Naive thymus-derived CD4-positive, alpha-beta T cell (primary cell): ENCODE data around the gene NR2E1. TPM values are rescaled to one million over a fixed set of nuclear protein-coding genes. Genes with fewer than 3 reads are reported as not detected.

Experiments
- ATAC-seq: fragments of 150-1000 bp; cut with Tn5 transposase; 2 replicates; pipeline ENCODE4 v1.10.0; 2021; ENCODE audit warnings: mild to moderate bottlenecking, moderate library complexity
- CTCF ChIA-PET: fragments of 350-600 bp; sonication (Branson Sonifier 250); formaldehyde crosslinking; loops from one replicate; lab custom pipeline; 2021; ENCODE audit warnings: antibody characterized with exemption; lab: Charles Lee
- POLR2A ChIA-PET: fragments of 350-600 bp; sonication (Branson Sonifier 250); formaldehyde crosslinking; loops from one replicate; lab custom pipeline; 2021; ENCODE audit warnings: antibody characterized with exemption, inconsistent platforms; lab: Charles Lee
- DNase-seq, 9 donors: peaks; one replicate each; pipeline versions ENCODE4 v3.0.0 to v3.0.0-alpha.2; 2020 to 2022; ENCODE audit warnings: mixed read lengths in 1 of 9
- H3K27ac ChIP-seq: one replicate; pipeline ENCODE4 v1.7.0; 2013; ENCODE audit warnings: mild to moderate bottlenecking, low read depth, low read length, moderate library complexity
- H3K27me3 ChIP-seq, 2 donors: one replicate each; pipeline ENCODE4 v1.7.0; 2013; ENCODE audit warnings: low read length in 2 of 2, mild to moderate bottlenecking in 2 of 2, moderate library complexity in 2 of 2; ENCODE audit not compliant: control insufficient read depth in 2 of 2, insufficient read depth in 2 of 2
- H3K36me3 ChIP-seq, 3 experiments: 1 replicate in 2 of 3; 2 replicates in 1 of 3; pipeline ENCODE4 v1.7.0; 2013; ENCODE audit warnings: low read length in 3 of 3, mild to moderate bottlenecking in 3 of 3, moderate library complexity in 1 of 3; ENCODE audit not compliant: insufficient read depth in 3 of 3, control insufficient read depth in 2 of 3
- H3K4me1 ChIP-seq, 2 donors: one replicate each; pipeline ENCODE4 v1.7.0; 2013; ENCODE audit warnings: low read length in 2 of 2, mild to moderate bottlenecking in 2 of 2, moderate library complexity in 1 of 2; ENCODE audit not compliant: control insufficient read depth in 2 of 2, insufficient read depth in 2 of 2
- H3K4me3 ChIP-seq: 2 replicates; pipeline ENCODE4 v1.7.0; 2013; ENCODE audit warnings: mild to moderate bottlenecking, low read length
- H3K9me3 ChIP-seq, 3 experiments: 1 replicate in 2 of 3; 2 replicates in 1 of 3; pipeline ENCODE4 v1.7.0; 2013; ENCODE audit warnings: low read length in 3 of 3; ENCODE audit not compliant: control insufficient read depth in 2 of 3
- H3K27ac Mint-ChIP-seq, 9 donors: one replicate each; pipeline ENCODE4 v1.8.0; 2020 to 2022; ENCODE audit warnings: mixed read lengths in 9 of 9, mild to moderate bottlenecking in 8 of 9, moderate library complexity in 5 of 9, inconsistent platforms in 2 of 9
- H3K27me3 Mint-ChIP-seq, 5 donors: one replicate each; pipeline ENCODE4 v1.8.0; 2021 to 2022; ENCODE audit warnings: mixed read lengths in 5 of 5, mild to moderate bottlenecking in 1 of 5
- H3K36me3 Mint-ChIP-seq, 5 donors: one replicate each; pipeline ENCODE4 v1.8.0; 2020 to 2022; ENCODE audit warnings: mixed read lengths in 5 of 5, mild to moderate bottlenecking in 3 of 5, inconsistent platforms in 1 of 5
- H3K4me1 Mint-ChIP-seq, 7 donors: one replicate each; pipeline ENCODE4 v1.8.0; 2020 to 2022; ENCODE audit warnings: mixed read lengths in 7 of 7, mild to moderate bottlenecking in 3 of 7, inconsistent platforms in 1 of 7
- H3K4me3 Mint-ChIP-seq, 10 donors: one replicate each; pipeline ENCODE4 v1.8.0; 2020 to 2022; ENCODE audit warnings: mild to moderate bottlenecking in 10 of 10, mixed read lengths in 10 of 10, moderate library complexity in 6 of 10, inconsistent platforms in 2 of 10
- H3K9me3 Mint-ChIP-seq, 11 donors: one replicate each; pipeline ENCODE4 v1.8.0; 2020 to 2022; ENCODE audit warnings: mixed read lengths in 11 of 11, mild to moderate bottlenecking in 4 of 11, inconsistent platforms in 1 of 11, moderate library complexity in 1 of 11
- intact Hi-C, 2 donors: fragments of 100-400 bp; cut with micrococcal nuclease; formaldehyde crosslinking; loops; one replicate each; pipeline ENCODE4 v1.15.1; 2023
- polyA plus RNA-seq, 2 donors: library from polyadenylated mRNA; unstranded; fragments of 300-500 nt; fragmentation: Illumina TruSeq; gene quantifications; one replicate each; pipeline ENCODE4 v1.2.3, GENCODE V29; 2021
- total RNA-seq, 6 experiments: library from RNA in 5 of 6; stranded (reverse) in 5 of 6; gene quantifications; 1 replicate in 5 of 6; 2 replicates in 1 of 6; pipeline ENCODE4 v1.2.3 and lab custom pipeline; 2021 to 2026

NR2E1 gene
- total and polyA plus RNA-seq, 7 experiments from 2014 or later: not detected

GRCh38 chr6:108175592-108176279, 9.9 kb downstream of the NR2E1 start:
- peaks cover 84 to 95% (median 92%) of the 10 kb centered on the region in 5 donors for H3K27me3 Mint-ChIP-seq
- POLR2A ChIA-PET: interaction anchor here (0.6 kb wide), 1 partner anchor 1726 kb away, joined by 3 read pairs; no protein-coding TSS in a partner anchor
- H3K27ac Mint-ChIP-seq: peak overlapping the region in 1 of 9 donors; percentile 18
- peak overlapping the region; percentile 39 to 76 (median 66) for H3K4me3 Mint-ChIP-seq
- no peak for DNase-seq
- H3K4me1 Mint-ChIP-seq: peaks cover 13 to 32% (median 24%) of the 10 kb centered on the region in 7 donors
- CTCF ChIA-PET: no interaction called here
- no peaks in the 10 kb centered on the region for H3K36me3 ChIP-seq
- H3K27ac ChIP-seq: no peak overlapping the region
- no peak overlapping the region for H3K4me3 ChIP-seq
- H3K4me1 ChIP-seq: peaks cover 2 to 11% of the 10 kb centered on the region in 2 donors
- no peak for ATAC-seq
- H3K9me3 Mint-ChIP-seq: peaks cover 0 to 3% (median 0%) of the 10 kb centered on the region in 11 donors
- no peaks in the 10 kb centered on the region for H3K9me3 ChIP-seq
- intact Hi-C loops: no loop called here
- H3K36me3 Mint-ChIP-seq: peaks cover 0 to 10% (median 0%) of the 10 kb centered on the region in 5 donors
- H3K27me3 ChIP-seq: peaks cover 14 to 32% of the 10 kb centered on the region in 2 donors

- H3K27me3 ChIP-seq: peaks cover 14 to 32% of the 10 kb centered on the region in 2 donors
- Mint-ChIP-seq H3K4me1 (peaks cover 7 to 28% (median 17%) of the 10 kb centered on the region in 7 donors), H3K36me3 (peaks cover 0 to 10% (median 0%) of the 10 kb centered on the region in 5 donors), H3K27ac (no peak overlapping the region), H3K27me3 (peaks cover 80 to 95% (median 92%) of the 10 kb centered on the region in 5 donors), H3K4me3 (peak overlapping the region; percentile 28 to 76 (median 66)), H3K9me3 (peaks cover 0 to 2% (median 0%) of the 10 kb centered on the region in 11 donors)
- POLR2A ChIA-PET: no interaction called here
- no peak for ATAC-seq
- no peak overlapping the region for H3K27ac ChIP-seq
- intact Hi-C loops: no loop called here
- CTCF ChIA-PET: no interaction called here
- H3K4me3 ChIP-seq: no peak overlapping the region
- DNase-seq: no peak
- peaks cover 2 to 11% of the 10 kb centered on the region in 2 donors for H3K4me1 ChIP-seq
- H3K36me3 ChIP-seq: no peaks in the 10 kb centered on the region
- no peaks in the 10 kb centered on the region for H3K9me3 ChIP-seq
Measured at GRCh38 chr6:108176281-108177089, 10.7 kb downstream of the NR2E1 start.

GRCh38 chr6:108179741-108180140, 13.9 kb downstream of the NR2E1 start:
- Histone ChIP-seq H3K27ac (no peak overlapping the region), H3K27me3 (peaks cover 5 to 20% of the 10 kb centered on the region in 2 donors), H3K4me3 (no peak overlapping the region), H3K36me3 (no peaks in the 10 kb centered on the region), H3K4me1 (peaks cover 2 to 7% of the 10 kb centered on the region in 2 donors), H3K9me3 (no peaks in the 10 kb centered on the region)
- CTCF ChIA-PET: no interaction called here
- H3K9me3 Mint-ChIP-seq: peaks cover 0 to 2% (median 0%) of the 10 kb centered on the region in 11 donors
- intact Hi-C loops: no loop called here
- DNase-seq: no peak
- POLR2A ChIA-PET: no interaction called here
- H3K27ac Mint-ChIP-seq: no peak overlapping the region
- H3K4me3 Mint-ChIP-seq: no peak overlapping the region
- no peak for ATAC-seq
- peaks cover 6 to 22% (median 13%) of the 10 kb centered on the region in 7 donors for H3K4me1 Mint-ChIP-seq
- peaks cover 0 to 10% (median 0%) of the 10 kb centered on the region in 5 donors for H3K36me3 Mint-ChIP-seq
- H3K27me3 Mint-ChIP-seq: peaks cover 70 to 88% (median 78%) of the 10 kb centered on the region in 5 donors

GRCh38 chr6:108180266-108180665, 14.4 kb downstream of the NR2E1 start:
- Histone ChIP-seq H3K36me3 (no peaks in the 10 kb centered on the region), H3K9me3 (no peaks in the 10 kb centered on the region), H3K27me3 (peaks cover 3 to 15% of the 10 kb centered on the region in 2 donors), H3K27ac (no peak overlapping the region), H3K4me3 (no peak overlapping the region), H3K4me1 (peaks cover 2 to 6% of the 10 kb centered on the region in 2 donors)
- ATAC-seq (no peak), DNase-seq (no peak)
- no peak overlapping the region for H3K4me3 Mint-ChIP-seq
- peaks cover 0 to 2% (median 0%) of the 10 kb centered on the region in 11 donors for H3K9me3 Mint-ChIP-seq
- H3K27me3 Mint-ChIP-seq: peaks cover 70 to 88% (median 73%) of the 10 kb centered on the region in 5 donors
- H3K4me1 Mint-ChIP-seq: peaks cover 4 to 17% (median 9%) of the 10 kb centered on the region in 7 donors
- intact Hi-C loops: no loop called here
- no peak overlapping the region for H3K27ac Mint-ChIP-seq
- H3K36me3 Mint-ChIP-seq: peaks cover 0 to 6% (median 0%) of the 10 kb centered on the region in 5 donors
- CTCF ChIA-PET: no interaction called here
- POLR2A ChIA-PET: no interaction called here

- DNase-seq: no peak
- Mint-ChIP-seq H3K4me3 (no peak overlapping the region), H3K27me3 (peaks cover 70 to 88% (median 73%) of the 10 kb centered on the region in 5 donors), H3K9me3 (peaks cover 0 to 2% (median 0%) of the 10 kb centered on the region in 11 donors), H3K4me1 (peaks cover 0 to 12% (median 6%) of the 10 kb centered on the region in 7 donors), H3K36me3 (peaks cover 0 to 4% (median 0%) of the 10 kb centered on the region in 5 donors), H3K27ac (no peak overlapping the region)
- ChIA-PET CTCF (interaction anchor here (0.6 kb wide), 1 partner anchor 59 kb away, joined by 3 read pairs; no protein-coding TSS in a partner anchor), POLR2A (no interaction called here)
- Histone ChIP-seq H3K4me1 (peaks cover 2 to 3% of the 10 kb centered on the region in 2 donors), H3K9me3 (no peaks in the 10 kb centered on the region), H3K27me3 (peaks cover 3 to 15% of the 10 kb centered on the region in 2 donors), H3K36me3 (no peaks in the 10 kb centered on the region), H3K27ac (no peak overlapping the region), H3K4me3 (no peak overlapping the region)
- no peak for ATAC-seq
- intact Hi-C loops: no loop called here
Measured at GRCh38 chr6:108180776-108181175, 15.0 kb downstream of the NR2E1 start.

GRCh38 chr6:108186226-108186625, 20.4 kb downstream of the NR2E1 start:
- no peak overlapping the region for H3K4me3 ChIP-seq
- Mint-ChIP-seq H3K27ac (no peak overlapping the region), H3K36me3 (no peaks in the 10 kb centered on the region), H3K4me1 (no peaks in the 10 kb centered on the region), H3K4me3 (no peak overlapping the region), H3K9me3 (peaks cover 0 to 4% (median 0%) of the 10 kb centered on the region in 11 donors), H3K27me3 (peaks cover 34 to 54% (median 41%) of the 10 kb centered on the region in 5 donors)
- no peak overlapping the region for H3K27ac ChIP-seq
- peaks cover 0 to 3% of the 10 kb centered on the region in 2 donors for H3K27me3 ChIP-seq
- H3K36me3 ChIP-seq: no peaks in the 10 kb centered on the region
- no peaks in the 10 kb centered on the region for H3K4me1 ChIP-seq
- intact Hi-C loops: no loop called here
- ATAC-seq (no peak), DNase-seq (no peak)
- no peaks in the 10 kb centered on the region for H3K9me3 ChIP-seq
- CTCF ChIA-PET: no interaction called here
- POLR2A ChIA-PET: no interaction called here
